ENCODE results near the gene IRF9.

The IRF9 gene, protein sequence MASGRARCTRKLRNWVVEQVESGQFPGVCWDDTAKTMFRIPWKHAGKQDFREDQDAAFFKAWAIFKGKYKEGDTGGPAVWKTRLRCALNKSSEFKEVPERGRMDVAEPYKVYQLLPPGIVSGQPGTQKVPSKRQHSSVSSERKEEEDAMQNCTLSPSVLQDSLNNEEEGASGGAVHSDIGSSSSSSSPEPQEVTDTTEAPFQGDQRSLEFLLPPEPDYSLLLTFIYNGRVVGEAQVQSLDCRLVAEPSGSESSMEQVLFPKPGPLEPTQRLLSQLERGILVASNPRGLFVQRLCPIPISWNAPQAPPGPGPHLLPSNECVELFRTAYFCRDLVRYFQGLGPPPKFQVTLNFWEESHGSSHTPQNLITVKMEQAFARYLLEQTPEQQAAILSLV

DNA sequence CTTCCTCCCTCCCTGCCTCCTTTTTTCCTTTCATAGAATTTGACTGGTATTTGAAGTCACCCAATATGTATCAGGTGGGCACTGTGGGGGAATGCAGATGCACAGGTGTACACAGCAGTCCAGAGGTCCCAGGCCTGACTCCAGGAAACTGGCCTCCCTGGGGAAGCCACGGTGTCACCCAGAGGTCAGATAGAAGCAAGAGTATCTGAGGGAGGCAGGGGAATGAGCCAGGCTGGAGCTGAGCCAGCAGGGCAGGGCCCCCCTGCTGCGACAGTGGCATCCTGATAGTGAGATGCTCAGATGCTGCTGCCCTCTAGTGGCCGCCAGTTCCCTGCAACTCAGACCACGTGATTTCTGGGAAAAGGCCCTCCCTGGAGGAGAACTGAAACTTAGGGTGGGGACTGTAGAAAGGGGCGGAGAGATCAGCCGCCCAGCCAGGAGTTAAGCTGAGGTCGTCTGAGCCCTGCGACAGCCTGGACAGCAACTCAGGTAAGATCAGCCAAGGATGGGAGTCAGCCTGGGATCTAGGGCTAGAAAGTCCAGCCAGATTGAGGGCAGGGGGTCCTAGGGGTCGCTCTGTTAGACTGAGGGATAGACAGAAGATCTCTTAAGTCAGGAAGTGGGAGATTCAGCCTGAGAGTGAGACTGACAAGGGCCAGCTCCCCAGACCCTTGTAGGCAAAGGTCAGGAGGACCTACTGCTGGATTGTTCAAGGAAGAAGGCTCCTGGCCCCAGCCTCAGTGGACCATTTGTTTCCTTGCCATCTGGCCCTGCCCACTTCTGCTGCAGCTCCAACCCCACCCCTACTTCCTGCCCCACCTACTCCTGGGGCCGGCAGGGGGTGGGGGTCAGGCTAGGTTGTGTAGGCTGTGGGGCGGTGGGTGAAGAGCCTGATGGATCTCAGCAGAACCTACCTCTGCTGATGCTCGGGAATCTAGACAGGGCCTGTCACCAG is at the start of gene IRF9:
TSS of gene IRF9 (plus strand) at position 416 of the 955 bp plus-strand sequence. CDS start 880 bp downstream, outside the sequence.
- peak; percentile 100 for DNase-seq

DNA sequence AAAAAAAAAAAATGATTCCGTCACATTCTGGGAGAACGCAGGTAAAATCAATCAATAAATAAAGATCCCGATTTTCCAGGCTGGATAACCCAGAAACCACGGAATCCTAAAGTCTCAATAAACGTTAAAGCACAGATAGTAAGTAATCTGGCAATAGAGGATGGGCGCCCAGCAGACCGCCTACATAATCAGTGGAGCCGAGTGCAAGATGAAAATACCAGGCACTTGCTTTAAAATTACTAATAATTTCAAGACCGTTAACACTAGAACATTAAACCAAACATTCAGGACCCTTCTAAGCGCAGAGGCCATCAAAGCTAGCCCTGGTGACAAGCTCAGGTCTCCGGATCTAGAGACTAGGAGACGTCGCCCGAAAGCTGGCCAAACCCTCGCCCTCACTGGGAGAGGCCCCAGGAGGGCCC is 47.7 kb upstream of the IRF9 start:
- no peak for DNase-seq

DNA sequence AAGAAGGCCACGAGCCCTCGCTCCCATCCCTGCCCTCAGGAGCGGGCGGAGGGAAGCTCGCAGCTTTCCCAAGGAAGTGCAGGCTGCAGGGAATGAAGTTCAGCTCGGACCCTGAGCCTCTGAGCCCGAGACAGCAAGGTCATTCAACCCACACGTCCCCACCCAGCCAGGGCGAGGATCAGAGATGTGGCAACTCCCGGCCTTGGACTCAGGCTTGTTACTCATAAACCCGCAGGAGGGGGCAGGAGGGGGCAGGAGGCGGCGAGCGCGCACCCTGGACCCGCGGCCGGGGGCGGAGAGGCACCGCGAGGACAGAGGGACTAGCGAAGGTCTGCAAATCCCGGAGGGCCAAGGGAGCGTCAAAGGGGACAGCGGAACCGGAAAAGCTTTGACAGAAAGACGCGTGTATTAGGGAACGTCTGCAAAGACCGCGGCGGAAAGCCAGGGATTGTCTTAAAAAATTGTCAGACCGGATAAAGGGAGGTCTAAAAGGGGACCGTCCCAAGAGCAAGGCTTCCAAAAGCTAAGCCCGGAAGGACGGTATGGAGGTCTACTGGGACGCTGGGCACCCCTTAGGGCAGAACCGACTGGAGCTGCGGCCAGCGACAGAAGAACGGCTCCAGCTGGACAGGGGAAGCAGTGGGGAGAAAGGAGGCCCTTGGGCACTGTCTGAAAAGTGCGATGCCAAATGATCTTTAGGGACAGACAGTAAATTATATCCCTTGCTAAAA is 47.1 kb upstream of the IRF9 start:
- peak; percentile 90 for DNase-seq

DNA sequence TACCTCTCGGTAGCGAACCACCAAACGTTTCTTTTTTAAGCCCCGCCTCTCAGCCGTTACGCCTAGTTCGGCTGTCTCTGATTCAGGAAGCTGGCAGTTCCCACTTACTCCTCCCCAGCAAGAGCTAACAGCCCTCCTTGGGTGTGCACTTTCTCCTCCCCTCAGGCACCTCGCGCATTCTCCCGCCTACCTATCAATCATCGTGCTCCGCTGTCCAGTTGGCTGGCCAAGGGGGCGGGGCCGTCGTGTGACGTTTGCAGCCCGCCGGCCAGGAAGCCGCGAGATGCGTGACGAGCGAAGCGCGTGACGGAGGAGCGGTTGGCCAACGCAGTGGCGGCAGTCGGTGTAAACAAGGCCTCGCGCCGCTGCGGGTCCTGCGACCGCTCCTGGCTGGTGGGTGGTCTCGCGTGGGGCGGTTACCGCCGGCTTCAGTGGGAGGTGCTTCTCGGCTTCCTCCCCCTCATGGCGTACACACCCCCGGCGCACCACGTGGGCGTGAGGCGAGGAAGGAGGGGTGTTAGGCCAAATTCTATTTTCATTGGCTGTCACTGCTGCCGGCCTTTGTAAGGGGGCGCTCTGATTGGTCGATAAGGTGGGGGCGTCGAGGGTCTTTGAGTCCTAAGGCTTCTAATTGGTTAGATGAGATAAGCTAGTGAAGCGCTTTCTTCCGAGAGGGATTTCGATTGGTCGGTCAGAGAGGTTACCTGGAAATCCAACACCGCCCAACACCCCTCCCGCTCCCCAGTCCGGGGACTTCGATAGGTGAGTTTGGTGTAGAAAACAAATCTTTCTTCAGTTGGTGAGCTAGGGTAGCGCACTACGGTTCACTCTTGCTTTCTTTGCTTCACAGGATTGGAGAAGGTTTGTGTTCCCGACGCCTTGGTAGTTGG is 46.3 kb upstream of the IRF9 start, which contains the start of the genes DCAF11 and NRL:
TSS of gene DCAF11 (plus strand) at position 246 of the 890 bp plus-strand sequence. CDS start 818 bp downstream, outside the sequence.
TSS of gene NRL (minus strand) at position 418 of the 890 bp plus-strand sequence. CDS start 32,101 bp downstream, outside the sequence.
- DNase-seq = peak; percentile 99

DNA sequence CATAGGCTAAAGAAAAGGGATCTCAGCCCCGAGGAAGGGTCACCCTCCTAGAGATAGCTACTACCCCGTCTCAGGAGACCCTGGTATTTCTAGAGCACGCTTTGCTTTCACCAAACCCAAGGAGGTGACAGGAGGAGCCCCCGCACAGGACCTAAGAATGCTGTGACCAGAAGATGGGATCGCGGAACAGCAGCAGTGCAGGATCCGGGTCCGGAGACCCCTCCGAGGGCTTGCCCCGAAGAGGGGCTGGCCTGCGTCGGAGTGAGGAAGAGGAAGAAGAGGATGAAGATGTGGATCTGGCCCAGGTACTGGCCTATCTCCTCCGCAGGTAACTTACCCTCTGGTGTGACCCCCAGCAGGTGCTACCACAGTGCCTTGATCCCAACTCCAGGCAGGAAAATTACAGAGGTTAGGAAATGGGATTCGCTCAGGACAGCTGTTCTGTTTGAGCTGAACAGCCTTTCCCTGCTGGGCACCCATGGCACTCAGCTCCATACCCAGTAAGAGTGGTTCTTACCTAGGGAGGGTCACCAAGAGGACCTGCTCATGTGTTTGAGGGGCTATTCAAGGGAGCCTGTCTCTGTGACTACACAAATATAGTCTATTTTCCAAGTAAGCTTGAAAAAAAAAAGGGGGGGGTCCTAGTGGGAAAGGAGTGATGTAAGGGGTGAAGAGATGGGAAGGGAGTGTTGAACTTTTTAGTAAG is 45.5 kb upstream of the IRF9 start:
- DNase-seq = no peak

DNA sequence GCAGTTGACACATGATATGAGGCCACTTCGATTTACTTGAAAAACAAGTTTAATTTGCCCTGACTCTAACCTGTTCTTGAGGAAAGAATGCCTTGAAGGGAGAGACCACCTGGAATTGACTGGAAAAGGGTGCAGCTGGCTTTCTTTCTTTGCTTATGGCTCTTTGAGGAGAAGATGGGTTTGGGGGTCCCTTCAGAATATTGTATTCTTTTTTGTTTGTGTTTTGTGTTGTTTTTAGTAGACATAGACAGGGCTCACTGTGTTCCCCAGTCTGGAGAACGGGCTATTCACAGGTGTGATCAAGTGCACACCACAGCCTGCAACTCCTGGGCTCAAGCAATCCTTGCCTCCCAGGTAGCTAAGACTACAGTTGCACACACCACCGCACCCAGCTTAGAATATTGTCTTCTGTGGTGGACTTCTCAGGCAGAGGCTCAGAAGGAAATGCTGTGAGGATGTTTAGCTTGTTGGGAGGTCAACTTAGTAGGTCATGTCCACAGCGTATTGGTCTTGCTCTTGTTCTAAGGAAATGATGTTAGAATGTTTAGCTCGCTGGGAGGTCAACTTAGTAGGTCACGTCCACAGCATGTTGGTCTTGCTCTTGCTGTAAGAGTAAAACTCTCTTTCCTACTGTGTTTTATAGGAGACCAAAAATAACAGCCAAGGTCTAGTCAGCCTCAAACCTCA is 44.8 kb upstream of the IRF9 start:
- DNase-seq = no peak

DNA sequence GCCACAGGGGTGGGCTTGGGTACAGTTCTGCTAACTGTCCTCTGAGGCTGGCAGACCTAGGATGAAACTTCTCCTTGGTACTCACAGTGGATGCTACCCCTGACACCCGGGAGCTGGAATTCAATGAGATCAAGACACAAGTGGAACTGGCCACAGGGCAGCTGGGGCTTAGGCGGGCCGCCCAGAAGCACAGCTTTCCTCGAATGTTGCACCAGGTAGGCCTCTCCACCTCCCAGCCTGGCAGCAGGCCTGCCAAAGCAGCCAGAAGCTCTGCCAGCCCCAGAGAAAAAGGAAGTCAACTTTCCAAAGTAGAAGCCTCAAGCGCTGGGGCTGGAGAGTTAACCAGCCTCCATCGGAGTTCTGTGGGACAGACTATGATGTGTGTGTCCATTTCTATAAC is 43.9 kb upstream of the IRF9 start:
- no peak for DNase-seq

DNA sequence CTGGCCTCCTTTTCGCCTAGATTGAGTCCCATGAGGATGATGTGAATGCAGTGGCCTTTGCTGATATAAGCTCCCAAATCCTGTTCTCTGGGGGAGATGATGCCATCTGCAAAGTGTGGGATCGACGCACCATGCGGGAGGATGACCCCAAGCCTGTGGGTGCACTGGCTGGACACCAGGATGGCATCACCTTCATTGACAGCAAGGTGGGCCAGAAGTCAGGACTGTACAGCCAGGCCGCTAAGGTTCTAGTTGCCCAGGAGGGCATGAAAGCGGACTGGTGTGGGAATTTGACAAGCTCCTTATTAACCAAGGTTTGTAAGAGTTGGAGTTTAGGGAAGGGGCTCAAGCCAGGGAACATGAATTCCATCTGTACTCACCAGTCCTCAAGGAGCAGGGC is 41.4 kb upstream of the IRF9 start:
- no peak for DNase-seq

DNA sequence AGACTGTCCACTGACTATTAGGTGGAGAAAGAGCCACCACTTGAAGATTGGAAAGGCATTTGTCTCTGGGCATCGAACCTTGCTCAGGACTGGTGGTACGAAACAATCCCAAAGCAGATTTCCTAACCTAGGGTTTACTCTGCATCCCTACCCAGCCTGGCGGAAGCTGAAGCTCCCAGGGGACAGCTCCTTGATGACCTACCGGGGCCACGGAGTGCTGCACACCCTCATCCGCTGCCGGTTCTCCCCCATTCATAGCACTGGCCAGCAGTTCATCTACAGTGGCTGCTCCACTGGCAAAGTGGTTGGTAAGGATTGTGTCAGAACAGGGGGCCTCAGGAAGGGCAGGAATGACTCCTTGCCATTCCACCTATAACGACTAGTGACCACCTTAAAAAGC is 39.9 kb upstream of the IRF9 start:
- no peak for DNase-seq

DNA sequence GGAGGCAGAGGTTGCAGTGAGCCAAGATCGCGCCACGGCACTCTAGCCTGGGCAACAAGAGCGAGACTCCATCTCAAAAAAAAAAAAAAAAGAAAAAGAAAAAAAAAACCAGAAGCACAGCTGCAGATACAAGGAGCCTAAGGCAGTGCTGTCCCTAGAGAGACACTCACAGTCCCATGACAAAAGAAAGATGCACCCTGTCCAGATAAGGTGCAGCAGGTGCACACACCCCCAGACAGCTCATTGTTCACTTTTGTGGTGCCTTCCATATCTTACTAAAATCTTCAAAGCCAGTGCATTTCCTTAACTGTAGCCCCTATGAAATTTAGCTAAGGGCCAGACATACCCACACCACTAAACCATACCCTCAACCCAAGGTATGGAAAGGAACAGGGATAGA is 38.6 kb upstream of the IRF9 start:
- no peak for DNase-seq

DNA sequence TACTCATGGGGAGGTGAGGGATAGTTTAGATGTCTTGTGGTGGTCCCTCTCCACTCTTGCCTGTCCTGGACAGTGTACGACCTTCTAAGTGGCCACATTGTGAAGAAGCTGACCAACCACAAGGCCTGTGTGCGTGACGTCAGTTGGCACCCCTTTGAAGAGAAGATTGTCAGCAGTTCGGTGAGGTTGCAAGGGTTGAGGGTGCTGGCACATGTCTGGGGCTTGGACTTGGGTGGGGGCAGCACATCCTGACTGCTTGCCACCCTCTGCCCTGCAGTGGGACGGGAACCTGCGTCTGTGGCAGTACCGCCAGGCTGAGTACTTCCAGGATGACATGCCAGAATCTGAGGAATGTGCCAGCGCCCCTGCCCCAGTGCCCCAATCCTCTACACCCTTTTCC is 38.2 kb upstream of the IRF9 start:
- DNase-seq = no peak

DNA sequence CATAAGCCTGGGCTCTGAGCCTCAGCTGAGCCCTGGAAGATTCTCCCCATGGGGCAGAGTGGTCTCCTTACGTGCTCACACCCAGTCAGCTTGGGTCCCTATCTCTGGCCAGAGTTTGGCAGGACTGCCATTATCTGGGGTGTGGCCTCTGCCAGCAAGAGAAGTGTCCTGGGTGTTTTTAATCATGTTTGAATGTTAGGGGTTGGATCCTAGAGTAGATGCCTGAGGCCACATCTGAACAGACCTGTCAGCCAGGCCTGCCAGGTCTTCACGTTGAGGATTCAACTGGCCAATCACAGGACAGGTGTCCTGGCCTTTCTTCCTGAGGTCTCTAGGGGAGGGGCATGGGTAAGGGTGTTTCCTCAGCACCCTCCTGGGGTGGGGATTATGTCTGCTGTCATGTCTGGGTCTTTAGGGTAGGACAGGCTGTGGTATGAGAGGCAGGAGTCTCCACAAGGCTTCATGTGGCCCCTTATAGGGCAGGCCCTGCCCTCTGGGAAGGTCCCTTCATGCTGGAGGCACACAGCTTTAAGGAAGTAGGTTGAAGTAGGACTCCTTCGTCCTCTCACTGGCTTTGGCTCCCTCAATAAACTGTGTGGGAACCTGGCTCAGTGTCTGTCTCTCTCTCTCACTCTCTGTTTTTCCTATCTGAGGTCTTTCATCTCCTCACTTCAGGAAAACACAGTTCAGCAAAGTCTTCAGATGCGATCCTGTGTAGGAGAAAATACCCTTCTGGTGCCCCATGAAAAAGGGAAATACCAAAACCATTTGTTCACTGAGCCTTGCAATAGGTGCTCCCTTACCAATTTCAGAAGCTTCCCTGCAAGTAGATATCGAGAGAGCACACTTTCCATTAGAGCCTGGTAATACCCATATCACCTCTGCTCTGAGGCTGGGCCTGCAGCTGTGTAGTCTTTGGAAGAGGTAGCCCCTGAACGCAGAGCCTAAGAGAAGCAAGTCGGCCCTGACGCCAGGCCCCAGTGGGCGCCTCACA is 37.3 kb upstream of the IRF9 start:
- no peak for DNase-seq

DNA sequence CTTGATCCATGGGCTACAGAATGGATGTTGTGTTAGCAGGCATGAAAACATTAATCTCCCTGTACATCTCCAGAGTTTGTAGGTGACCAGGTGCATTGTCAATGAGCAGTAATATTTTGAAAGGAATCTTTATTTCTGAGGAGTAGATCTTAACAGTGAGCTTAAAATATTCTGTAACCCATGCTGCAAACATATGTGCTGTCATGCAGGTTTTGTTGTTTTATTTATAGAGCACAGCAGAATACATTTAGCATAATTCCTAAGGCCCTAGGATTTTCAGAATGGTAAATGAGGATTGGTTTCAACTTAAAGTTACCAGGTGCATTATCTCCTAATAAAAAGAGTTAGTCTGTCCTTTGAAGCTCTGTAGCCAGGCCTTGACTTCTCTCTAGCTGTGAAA is 34.1 kb upstream of the IRF9 start:
- DNase-seq = no peak

DNA sequence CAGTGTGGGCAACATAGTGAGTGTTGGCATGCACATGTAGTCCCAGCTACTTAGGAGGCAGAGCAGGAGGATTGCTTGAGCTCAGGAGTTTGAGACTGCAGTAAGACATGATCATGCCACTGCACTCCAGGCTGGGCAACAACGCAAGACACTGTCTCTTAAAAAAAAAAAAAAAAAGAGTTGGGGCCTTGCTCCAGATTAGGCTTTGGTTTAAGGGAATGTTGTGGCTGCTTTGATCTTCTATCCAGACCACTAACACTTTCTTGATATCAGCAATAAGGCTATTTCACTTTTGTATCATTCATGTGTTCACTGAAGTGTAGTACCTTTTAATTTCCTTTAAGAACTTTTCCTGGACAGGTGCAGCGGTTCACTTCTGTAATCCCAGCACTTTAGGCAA is 33.4 kb upstream of the IRF9 start:
- DNase-seq = no peak

DNA sequence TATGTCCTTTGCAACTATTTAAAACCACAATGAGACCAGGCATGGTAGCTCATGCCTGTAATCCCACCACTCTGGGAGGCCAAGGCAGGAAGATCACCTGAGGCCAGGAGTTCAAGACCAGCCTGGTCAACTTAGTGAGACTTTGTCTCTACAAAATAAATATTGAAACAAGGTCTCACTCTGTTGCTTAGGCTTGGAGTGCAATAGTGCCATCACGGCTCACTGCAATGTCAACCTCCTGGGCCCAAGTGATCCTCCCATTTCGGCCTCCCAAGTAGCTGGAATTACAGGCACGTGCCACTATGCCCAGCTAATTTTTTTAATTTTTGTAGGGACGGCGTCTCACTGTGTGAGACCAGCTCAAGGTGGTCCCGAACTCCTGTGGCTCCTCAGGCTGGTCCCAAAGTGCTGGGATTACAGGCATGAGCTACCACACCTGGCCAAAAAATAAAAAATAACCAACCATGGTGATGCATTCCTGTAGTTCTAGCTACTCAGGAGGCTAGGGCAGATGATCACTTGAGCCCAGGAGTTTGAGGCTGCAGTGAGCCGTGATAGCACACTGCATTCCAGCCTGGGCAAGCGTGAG is 31.6 kb upstream of the IRF9 start:
- DNase-seq = no peak

DNA sequence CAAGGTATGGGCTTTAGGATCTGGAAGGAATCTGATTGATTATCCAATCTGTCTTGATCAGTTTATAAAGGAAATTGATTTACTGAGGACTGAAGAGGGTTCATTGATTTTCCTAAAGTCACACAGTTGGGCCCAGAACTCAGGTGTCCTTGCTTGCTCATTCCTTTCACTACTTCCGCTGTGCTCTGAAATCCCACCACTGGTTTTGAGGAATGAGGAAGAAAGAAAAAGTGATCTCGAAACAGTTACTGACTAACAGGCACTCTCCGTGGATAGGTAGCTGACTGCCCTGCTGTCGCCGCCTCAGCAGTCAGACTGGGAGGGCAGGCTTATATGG is 30.7 kb upstream of the IRF9 start, which contains the start of gene FITM1:
TSS of gene FITM1 (plus strand) at position 280 of the 337 bp plus-strand sequence. CDS start 905 bp downstream, outside the sequence.
- no peak for DNase-seq

DNA sequence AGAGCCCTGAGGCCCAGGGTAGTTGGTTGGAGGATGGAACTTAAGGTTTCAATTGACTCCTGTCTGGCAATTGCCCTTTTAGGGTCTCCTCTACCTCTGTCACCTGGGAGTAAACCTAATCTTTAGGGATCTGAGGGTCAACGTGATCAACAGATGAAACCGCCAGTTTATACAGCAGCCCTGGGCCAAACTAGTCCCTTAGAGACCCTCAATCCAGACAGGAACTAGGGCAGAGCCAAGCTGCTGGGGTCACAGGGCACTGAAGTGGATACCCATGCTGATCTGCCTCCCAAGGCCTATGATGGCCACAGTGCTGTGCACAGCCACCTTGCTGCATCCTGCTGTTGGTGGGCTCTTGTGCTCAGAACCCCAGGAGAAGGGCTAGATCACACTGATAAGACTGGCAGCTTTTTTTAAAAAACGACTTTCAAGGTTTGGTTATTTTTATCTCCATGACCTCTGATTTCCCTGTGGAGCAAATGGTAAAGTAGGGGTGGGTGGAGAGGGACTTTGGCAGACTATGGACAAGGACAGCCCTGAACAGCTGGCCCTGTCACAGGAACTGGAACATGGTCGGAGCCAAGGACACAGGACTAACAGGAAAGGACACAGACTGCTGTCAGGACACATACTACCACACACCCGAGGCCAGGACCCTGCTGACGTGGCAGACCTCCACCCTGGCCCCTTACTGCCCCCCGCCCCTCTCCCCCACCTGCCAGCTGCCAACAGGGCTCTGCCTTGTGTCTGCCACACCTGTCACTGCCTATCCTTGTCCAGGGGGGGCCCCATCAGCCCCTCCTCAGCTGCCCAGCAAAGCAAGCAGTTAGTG is 30.1 kb upstream of the IRF9 start:
- DNase-seq = no peak

DNA sequence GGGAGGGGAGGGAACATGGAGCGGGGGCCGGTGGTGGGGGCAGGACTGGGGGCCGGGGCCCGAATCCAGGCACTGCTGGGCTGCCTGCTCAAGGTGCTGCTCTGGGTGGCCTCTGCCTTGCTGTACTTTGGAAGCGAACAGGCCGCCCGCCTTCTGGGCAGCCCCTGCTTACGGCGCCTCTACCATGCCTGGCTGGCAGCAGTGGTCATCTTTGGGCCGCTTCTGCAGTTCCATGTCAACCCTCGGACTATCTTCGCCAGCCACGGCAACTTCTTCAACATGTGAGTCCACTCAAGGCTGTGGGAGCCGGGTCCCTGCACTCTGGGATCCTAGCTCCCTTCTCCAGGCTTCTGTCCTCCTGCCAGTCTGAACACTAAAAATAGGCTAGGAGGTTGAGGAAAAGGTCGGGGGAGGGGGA is 29.5 kb upstream of the IRF9 start:
- DNase-seq = no peak

Measured in activated CD8-positive, alpha-beta memory T cell treated with anti-CD3 and anti-CD28 coated beads, Interleukin-2, amount 50 U/mL, for 48 hours (primary cell).